Ecto neural progenitor cell (in vitro differentiated cells): ENCODE results near the gene SSTR5.
"Not testable (repeated sequence)": the region's sequence is repeated elsewhere in the genome, so short reads cannot be mapped to it uniquely, and the experiment has no call there.

Experiments used
- DNase-seq: peaks from one replicate; pipeline ENCODE4 v3.0.0-alpha.2; 2018; ENCODE audit warnings: low spot score

Gene SSTR5

DNA sequence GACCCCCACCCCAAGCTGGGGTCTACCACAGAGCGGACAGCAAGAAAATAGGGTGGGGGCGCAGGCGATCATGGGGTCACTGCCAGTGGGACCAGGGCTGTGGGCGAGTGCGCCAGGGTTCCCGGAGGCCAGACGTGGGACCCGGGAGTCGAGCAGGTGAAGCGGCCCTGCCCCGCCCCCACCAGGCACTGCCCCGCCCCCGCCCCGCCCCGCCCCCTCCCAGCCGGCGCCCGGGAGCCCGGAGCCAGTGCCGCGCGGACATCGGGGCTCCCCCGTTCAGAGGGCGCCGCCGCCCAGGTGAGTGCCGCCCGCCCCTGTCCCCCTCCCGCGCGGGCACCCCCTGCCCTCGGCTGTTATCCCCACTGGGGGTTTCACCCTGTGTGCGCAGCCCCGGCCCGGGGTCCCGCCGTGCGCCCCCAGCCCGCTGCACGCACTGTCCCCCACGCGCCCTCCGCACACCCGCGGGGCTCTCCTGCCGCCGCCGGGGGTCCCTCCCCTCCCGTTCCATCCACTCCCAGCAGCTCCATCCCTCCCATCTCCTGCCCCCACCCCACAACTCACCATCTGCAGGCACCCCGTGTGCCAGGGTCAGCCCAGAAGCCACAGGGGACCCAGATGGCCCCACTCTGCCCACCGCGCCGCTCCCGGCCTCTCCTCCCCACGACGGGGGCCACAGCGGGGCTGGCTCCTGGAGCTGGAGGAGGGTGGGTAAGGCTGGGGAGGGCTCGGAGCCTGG is at the start of gene SSTR5:
TSS of gene SSTR5 (plus strand) at position 222 of the 736 bp plus-strand sequence. CDS start 6,122 bp downstream, outside the sequence.
- no peak for DNase-seq

DNA sequence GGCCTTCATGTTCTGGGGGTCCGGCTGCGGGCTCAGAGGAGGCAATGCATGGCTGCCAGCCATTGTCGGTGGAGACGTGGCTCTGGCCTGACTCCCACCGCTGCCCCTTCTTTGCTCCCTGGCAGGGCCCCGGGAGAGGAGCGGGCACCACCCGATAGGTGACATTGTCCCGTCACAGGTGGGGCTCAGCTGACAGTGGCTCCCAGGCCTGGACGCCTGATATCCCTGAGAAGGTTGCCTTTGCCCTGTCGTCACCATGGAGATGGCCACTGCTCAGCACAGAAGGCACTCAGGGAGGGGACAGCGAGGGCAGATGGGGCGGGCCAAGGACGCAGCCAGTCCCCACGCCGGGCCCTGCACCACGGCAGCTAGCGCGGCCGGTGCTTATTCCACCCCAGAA is 48.4 kb upstream of the SSTR5 start:
- DNase-seq, result no peak

DNA sequence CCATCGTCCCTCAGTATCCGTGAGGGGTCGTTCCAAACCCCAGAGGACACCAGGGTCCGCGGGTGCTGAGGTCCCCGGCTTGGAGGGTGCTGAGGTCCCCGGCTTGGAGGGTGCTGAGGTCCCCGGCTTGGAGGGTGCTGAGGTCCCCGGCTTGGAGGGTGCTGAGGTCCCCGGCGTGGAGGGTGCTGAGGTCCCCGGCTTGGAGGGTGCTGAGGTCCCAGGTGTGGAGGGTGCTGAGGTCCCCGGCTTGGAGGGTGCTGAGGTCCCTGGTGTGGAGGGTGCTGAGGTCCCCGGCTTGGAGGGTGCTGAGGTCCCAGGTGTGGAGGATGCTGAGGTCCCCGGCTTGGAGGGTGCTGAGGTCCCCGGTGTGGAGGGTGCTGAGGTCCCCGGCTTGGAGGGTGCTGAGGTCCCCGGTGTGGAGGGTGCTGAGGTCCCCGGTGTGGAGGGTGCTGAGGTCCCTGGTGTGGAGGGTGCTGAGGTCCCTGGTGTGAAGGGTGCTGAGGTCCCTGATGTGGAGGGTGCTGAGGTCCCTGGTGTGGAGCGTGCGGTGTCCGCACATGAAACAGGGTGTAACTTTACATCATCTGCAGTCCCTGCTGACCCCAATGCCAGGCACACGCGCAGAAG is 47.3 kb upstream of the SSTR5 start:
- not testable (repeated sequence) for DNase-seq

DNA sequence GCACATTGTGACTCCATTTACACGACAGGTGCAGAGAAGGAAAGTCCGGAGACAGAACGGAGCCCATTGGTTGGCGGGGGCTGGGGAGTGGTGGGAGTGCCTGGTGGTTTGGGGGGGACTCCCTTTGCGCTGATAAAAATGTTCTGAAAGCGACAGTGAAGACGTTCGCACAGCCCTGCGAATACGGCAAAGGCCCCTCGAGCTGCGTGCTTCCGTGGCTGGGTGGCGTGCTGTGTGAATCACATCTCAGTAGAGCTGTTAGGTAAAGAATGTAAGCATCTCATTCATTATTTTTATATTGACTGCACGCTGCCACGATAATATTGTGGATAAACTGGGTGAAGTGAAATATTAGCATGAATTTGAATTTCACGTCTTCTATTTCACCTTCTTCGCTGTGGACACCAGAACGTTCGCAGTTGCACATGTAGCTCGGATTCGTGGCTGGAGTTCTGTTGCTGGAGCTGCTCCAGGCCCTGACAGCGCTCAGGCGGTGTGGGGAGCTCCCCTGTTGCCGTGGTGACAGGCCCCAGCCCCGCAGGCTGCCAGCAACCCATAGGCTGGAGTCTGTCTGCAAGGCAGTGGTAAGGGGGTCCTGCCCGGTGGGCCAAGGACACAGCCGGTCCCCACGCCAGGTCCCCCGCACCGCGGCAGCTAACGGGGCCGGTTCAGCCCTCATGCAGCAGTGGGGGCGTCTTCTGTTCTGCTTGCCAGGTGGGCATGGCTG is 46.3 kb upstream of the SSTR5 start:
- DNase-seq, result no peak

DNA sequence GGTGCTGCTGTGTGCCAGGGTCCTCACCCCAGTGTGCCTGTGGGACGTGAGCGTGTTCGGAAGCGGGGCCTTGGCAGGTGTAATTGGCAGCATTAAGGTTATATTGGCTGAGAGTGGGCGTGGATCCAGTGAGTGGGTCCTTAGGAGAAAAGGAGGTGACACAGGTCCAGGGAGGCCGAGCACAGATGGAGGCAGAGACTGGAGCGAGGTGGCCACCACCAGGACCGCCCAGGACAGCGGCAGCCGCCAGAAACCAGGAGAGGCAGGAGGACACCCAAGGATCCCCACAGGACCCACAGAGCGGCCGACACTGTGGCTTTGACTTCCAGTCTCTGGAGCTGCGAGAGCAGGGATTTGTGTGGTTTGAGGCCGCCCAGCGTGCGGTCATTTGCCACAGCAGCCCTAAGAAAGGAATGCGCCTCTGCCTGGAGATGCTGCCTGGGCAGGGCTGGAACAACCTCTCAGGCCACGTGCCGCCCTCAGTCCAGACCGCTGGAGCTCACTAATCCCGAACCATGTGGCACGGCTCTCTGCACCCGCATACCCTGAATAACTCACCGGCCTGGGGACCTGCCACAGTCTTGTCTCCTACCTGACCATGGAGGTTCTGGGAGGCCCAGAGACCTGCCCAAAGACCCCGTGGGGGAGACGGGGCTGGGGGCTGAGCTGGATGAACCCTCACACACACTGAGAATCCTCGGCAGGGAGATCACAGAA is 45.6 kb upstream of the SSTR5 start:
- no peak for DNase-seq

DNA sequence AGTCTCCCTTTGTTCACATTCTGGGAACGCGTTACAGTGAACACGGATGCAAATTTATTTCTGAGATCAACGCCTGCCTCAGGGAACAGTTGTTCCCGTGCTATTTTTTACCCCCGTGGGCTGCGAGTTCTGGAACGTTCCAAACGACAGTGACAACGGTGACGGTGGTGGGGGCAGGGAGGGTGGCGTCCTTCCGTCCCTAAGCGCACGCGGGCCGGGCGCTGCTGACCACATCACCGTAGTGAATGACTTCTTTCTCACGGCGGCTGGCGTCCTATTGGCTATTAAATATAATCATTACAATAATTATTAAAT is 45.1 kb upstream of the SSTR5 start:
- no peak for DNase-seq

DNA sequence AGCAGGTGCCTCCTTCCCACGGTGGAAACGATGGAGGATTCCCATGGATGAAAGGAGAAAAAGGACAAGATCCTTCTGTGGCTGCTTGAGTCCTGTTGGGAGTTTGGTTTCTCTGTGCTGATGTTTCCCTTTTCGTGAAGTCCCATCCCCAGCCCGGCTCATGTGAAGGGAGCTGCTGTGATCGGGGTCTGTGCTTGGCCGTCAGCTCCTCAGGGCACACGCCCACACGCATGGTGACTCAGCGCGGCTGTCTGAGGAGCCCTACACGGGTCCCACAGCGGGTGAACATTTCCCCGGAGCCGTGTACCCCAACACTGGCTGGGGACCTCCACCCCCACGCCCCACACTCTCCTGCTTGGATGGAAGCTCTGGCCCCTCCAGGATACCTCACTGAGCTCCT is 44.5 kb upstream of the SSTR5 start:
- DNase-seq, result no peak

DNA sequence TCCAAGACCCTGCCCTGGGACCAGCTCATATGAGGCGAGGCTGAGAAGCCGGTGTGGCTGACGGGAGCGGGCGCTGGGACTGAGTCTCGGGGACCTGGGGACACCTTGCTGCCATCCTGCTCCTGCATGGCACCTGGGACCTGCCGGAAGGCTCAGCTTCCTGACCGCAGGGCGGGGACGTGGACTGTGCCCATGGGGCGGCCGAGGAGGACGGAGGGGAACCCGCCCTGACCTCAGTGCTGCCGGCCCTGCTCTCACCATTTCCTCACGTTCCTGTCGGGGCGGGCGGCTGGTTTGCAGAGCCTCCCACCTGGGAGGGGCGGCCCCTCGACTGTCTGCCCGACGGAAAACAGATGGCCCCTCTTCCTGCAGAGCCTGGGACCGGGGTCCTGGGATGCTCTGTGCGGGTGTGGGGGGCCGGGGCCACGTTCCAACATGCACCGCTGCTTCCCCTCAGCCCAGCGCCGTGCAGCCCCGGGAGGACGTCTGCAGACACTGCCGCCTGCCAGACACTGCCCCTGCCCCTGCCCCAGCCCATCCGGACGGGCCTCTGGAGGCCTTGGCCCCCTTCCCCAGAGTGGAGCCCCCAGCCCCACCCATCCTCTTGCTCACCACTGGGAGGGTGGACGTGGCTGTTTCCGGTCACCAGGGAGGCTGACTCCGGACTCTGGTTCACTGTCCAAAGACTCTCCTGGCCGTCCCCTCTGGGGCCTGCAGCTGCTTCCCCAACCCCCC is 43.9 kb upstream of the SSTR5 start:
- DNase-seq, result no peak

DNA sequence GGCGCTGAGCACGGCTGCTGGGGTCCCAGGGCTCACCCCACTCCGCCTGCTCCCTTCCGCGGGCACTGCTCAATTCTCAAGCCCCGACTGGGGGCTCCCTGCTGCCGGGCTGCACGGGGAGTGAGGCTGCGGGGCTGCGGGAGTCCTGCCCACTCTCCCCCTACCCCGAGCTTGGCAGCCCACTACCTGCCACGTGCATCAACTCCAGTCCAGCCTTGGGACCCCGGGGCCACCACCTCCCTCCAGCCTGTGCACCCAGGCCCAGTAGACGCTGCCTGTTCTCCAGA is 43.3 kb upstream of the SSTR5 start:
- no peak for DNase-seq

DNA sequence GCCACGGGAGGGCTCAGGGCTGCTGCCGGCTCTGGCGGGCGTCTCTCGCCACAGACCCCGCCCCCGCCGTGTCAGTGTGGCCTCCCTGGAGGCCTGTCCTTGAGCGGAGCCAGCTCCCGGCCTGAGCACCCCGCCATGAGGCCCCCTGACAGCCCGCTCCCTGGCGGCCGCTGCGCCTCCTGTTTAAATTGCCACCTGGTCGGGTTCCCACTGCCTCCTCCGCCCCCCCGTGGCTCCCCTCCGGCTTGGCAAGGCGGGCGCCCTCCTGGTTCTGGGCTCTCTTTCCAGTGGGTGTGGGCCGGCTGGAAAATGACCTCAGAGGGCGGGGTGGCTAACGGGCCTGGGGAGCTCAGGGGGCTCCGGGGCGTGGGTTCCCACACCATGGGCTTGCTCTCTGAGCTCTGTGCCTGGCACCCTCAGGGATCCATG is 42.1 kb upstream of the SSTR5 start:
- DNase-seq, result no peak

DNA sequence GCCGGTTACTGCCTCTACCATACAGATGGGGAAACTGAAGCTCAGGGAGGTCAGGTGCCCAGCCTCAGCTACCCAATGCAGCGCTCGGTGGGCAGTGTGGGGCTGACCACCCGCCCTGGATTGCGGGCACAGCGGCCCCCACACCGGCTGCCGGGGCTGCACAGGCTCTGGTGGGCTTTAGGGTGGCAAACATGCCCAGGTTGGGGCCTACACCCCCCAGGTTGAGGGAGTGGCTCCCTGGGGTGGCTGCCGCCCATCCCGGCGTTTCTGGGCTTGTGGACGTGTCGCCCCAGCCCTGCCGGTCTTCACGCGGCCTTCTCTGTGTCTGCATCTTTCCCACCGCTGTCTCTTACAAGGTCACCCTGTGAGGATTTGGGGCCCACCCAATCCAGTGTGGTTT is 40.9 kb upstream of the SSTR5 start:
- DNase-seq, result no peak

DNA sequence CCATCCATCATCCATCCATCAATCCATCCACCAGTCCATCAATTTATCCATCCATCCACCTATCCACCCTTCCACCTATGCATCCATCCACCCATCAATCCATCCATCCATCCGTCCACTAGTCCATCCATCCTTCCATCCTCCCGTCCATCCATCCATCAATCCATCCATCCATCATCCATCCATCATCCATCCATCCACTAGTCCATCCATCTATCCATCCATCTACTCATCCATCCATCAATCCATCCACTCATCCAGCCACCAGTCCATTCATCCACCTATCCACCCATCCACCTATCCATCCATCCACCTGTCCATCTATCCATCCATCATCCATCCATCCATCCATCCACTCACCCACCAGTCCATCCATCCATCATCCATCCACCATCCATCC is 39.9 kb upstream of the SSTR5 start:
- DNase-seq, result no peak

DNA sequence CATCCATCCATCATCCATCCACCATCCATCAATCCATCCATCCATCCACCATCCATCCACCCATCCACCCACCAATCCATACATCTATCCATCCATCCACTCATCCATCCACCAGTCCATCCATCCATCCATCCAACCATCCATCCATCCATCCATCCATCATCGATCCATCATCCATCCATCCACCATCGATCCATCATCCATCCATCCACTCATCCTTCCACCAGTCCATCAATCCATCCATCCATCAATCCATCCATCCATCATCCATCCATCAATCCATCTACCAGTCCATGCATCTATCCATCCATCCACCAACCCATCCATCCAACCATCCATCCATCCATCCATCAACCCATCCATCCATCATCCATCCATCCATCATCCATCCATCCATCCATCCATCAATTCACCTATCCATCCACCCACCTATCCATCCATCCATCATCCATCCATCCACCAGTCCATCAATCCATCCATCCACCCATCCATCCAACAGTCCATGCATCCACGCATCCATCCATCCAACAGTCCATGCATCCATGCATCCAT is 39.3 kb upstream of the SSTR5 start:
- no peak for DNase-seq

DNA sequence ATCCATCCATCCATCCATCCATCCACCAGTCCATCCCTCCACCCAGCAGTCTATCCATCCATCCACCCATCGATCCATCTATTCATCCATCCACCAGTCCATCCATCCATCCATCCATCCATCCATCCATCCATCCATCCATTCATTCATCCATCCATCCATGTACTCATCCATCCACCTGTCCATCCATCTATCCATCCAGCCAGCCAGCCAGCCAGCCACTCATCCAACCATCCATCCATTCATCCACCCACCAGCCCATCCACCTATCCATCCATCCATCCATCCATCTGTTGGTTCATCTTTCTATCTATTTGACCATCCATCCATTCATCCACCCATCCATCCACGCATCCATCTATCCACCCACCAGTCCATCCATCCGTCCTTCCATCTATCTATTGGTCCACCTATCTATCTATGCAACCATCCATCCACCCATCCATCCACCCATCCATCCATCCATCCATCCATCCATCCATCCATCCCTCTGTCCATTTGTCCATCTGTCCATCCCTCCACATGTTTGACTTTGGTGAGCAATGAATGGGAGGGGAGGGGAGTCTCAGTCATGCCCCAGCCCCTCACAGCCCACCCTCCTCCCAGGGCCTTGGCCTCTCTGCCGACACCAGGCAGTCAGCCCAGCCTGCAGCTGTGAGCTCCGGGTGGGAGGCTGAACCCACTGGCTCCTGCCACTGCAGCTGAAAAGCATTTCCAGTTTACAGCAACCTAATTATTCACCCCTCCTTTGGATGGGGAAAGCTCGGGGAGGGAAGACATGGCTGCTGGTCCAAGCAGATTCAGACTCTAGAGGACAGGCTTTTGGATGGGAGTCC is 38.1 kb upstream of the SSTR5 start:
- no peak for DNase-seq

DNA sequence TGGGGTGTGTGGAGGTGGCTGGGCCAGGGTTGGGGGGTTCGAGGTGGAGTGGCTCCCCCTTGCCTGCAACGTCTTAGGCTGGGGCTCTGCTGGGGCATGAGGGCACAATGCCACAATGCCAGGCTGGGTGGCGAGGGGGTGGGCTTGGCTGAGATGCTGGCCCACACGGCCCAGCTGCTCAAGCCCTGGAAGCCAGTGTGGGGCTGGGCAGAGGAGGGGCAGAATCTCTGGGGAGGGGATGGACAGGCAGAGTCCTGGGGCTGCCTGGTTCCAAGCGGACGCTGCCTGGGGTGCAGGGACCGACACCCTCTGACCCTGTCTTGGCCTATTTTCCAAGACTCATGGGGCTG is 37.5 kb upstream of the SSTR5 start:
- no peak for DNase-seq

DNA sequence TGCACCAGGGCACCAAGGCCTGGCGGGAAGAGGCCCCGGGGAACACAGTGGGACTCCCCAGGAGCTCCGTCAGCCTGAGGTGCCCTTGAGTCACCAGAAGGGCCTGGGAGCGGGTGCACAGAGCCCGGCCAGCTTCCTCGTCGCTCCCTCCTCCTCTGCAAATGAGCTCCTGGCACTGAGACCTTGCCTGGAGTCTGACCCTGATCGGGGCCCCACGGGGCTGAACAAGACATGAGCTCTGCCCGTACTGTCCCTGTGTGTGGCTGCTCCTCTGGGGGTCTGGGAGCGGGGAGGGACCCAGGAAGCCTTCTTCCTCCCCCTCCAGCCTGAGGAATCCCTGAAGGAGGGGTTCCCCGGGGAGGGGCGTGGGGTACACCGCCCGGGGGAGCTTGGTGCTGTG is 36.4 kb upstream of the SSTR5 start:
- DNase-seq, result no peak

DNA sequence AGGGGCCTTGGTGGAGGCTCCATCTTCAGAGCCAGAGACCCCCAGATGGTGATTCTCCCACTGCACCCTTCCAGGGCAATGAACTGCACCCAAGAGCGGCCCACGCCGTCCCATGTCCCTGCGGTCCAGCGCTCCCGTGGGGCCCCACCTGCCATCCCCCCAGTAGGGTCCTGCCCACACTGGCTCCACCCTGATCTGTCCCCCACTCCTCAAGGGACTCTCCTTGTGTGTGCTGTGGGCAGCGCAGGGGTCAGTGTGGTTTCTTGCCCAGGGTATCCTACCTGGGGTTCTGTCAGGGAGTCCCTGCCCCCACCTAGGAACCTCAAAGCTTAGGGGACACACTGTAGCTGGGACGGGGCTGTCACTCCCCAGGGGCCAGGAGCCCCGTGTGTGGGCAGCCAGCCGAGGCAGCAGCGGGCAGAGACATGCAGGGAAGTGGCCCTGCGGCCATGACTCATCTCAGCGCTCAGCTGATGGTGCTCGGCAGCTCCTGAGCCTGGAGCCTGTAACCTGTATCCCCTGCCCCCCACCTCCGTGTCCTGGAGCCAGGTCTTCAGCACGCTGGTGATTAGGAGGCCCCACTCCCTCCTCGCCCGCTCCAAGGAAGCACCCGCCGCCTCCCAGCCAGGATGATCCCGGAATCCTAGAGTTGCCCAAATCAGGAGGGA is 35.7 kb upstream of the SSTR5 start:
- no peak for DNase-seq

DNA sequence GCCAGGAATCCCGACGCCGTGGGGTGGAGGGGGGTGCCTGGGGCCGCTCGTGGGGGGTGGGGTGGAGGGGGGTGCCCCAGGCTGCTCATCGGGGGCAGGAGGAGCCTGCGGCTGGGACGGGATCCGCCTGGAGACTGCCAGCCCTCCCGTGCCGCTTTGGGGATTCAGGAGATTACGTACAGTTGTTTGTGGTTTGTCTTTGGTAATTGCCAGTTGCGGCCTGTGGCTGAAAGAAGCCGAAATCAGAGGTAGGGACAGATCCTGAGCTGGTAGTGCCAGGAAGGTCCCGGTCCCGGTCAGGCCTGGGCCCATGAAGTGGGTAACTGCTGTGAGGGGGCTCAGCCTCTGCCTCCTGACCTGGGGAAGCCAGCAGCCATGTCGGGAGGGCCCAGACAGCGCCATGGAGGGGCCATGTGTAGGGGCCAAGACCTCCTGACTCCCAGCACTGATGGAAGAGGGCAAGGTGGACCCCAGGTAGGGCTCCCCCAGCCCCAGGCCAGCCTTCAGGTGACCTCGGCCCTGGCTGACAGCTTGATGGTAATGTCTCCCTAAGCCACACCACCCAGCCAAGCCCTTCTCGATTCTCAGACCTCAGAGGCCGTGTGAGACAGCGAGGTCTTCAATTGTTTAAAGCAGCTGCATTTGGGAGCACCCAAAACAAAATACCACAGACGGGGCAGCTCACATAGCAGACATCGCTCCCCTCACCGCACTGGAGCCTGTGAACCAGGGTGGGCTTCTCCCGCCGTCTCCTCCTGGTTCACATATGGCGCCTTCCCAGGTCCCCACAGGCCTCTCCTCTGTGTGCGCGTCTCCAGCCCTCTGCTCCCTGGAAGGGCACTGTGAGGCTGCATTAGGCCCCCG is 34.9 kb upstream of the SSTR5 start:
- DNase-seq, result no peak

DNA sequence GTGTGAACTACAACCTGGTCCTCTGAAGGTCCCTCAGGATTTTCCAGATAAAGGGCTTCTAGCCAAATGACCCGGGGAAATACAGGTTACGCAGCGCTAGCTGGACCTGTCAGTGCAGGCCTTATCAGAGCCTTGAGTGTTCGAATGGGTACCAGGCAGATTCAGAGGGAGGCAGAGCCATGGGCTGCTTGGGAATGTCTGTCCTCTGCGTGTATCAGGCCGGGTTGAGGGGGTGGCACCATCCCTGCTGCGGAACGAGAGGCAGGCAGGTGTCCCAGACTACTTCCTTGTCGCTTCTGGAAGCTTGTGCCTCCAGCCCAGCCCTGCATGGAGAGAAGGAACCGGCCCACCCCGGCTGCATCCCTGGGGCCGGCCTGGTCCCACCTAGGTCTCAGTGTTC is 33.6 kb upstream of the SSTR5 start:
- no peak for DNase-seq

DNA sequence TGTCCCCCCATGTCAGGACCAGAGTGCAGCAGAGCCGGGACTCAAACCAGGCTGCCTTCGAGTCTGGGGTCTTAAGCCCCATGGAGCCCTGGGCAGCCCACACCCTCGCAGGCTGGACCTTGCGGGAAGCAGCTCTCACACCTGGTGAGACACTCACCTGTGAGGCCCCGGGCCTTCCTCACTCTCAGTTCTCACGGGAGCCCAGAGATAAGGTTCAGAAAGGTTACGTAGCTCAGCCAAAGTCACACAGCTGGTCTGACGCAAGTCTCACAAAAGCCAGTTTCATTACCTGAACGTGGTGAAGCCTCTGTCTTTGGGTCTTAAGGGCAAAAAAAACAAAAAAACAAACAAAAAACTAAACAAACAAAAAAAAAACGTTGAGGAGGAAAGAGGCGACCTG is 32.8 kb upstream of the SSTR5 start:
- no peak for DNase-seq
